SKM-1 (cell line): ENCODE data around the gene NUBP2.
A peak's percentile ranks its signal among the peaks of the same experiment; 100 is the strongest.

Experiments used
- DNase-seq: peaks from one replicate; lab custom pipeline; 2025; ENCODE audit not compliant: unreplicated experiment; lab: John Stamatoyannopoulos, UW

Gene NUBP2

GRCh38 chr16:1823821-1824220 lies 41.1 kb downstream of the NUBP2 start:
- no peak for DNase-seq

- DNase-seq, result no peak
These were observed 42.7 kb downstream of the NUBP2 start for GRCh38 chr16:1825381-1825863.

GRCh38 chr16:1825864-1826690 lies 43.3 kb downstream of the NUBP2 start:
- DNase-seq, result peak; percentile 36

GRCh38 chr16:1826691-1827573 lies 44.2 kb downstream of the NUBP2 start, which contains the start of the genes FAHD1 and HAGH:
TSS of gene FAHD1 (plus strand) at chr16:1827206. CDS start at chr16:1827239, 33 bp downstream.
TSS of gene HAGH (minus strand) at chr16:1826825. CDS start at chr16:1826787, 38 bp downstream.
- peak; percentile 86 for DNase-seq

- DNase-seq, result no peak
These were observed 46.1 kb downstream of the NUBP2 start for GRCh38 chr16:1828645-1829410.

GRCh38 chr16:1830213-1830612 lies 47.5 kb downstream of the NUBP2 start:
- no peak for DNase-seq

GRCh38 chr16:1831186-1832075 lies 48.7 kb downstream of the NUBP2 start:
- no peak for DNase-seq

GRCh38 chr16:1832838-1833454 lies 50.2 kb downstream of the NUBP2 start:
- no peak for DNase-seq

GRCh38 chr16:1834096-1834495 lies 51.3 kb downstream of the NUBP2 start:
- no peak for DNase-seq
